Amygdala (tissue), 56 donors: ENCODE measurements around the gene OBSL1.

ENCODE experiments used
- DNase-seq, 56 donors: peaks; one replicate each; lab custom pipeline; 2025; lab: John Stamatoyannopoulos, UW

The OBSL1 gene

GRCh38 chr2:219571311-219572236 lies at the start of gene OBSL1:
Gene OBSL1, minus strand, starts transcription at chr2:219571539. Its CDS starts 307 bp downstream, at chr2:219571232.
- DNase-seq = peak in 34 of 56 donors; percentile 5 to 58 (median 28)

- DNase-seq = no peak
Measured at GRCh38 chr2:219620546-219620945, 49.2 kb upstream of the OBSL1 start.

GRCh38 chr2:219619235-219619634 lies 47.9 kb upstream of the OBSL1 start:
- no peak for DNase-seq

- DNase-seq = no peak
Measured at GRCh38 chr2:219618733-219619122, 47.4 kb upstream of the OBSL1 start.

- no peak for DNase-seq
Measured at GRCh38 chr2:219616550-219616949, 45.2 kb upstream of the OBSL1 start.

GRCh38 chr2:219615894-219616293 lies 44.6 kb upstream of the OBSL1 start:
- DNase-seq = no peak

- no peak for DNase-seq
Measured at GRCh38 chr2:219615036-219615435, 43.7 kb upstream of the OBSL1 start.

GRCh38 chr2:219614076-219614860 lies 42.9 kb upstream of the OBSL1 start:
- no peak for DNase-seq

GRCh38 chr2:219613461-219614070 lies 42.2 kb upstream of the OBSL1 start:
- DNase-seq = no peak

GRCh38 chr2:219612577-219613286 lies 41.4 kb upstream of the OBSL1 start:
- no peak for DNase-seq

- no peak for DNase-seq
Measured at GRCh38 chr2:219611866-219612576, 40.7 kb upstream of the OBSL1 start.

- no peak for DNase-seq
Measured at GRCh38 chr2:219611306-219611705, 40.0 kb upstream of the OBSL1 start.

- no peak for DNase-seq
Measured at GRCh38 chr2:219609149-219609750, 37.9 kb upstream of the OBSL1 start.

GRCh38 chr2:219608399-219608964 lies 37.1 kb upstream of the OBSL1 start:
- DNase-seq = no peak

GRCh38 chr2:219607931-219608330 lies 36.6 kb upstream of the OBSL1 start:
- no peak for DNase-seq

- no peak for DNase-seq
Measured at GRCh38 chr2:219605607-219605954, 34.2 kb upstream of the OBSL1 start.

GRCh38 chr2:219603771-219604170 lies 32.4 kb upstream of the OBSL1 start:
- DNase-seq = peak in 1 of 56 donors; percentile 9

- DNase-seq = peak in 1 of 56 donors; percentile 7
Measured at GRCh38 chr2:219598308-219599078, 27.2 kb upstream of the OBSL1 start.
